ENCODE data around the gene CDH11.

GRCh38 chr16:64993464-64993863 is 128.4 kb downstream of the CDH11 start:
- TF ChIP-seq POLR2AphosphoS5 (IDR thresholded peaks at IDR 0.05) = no peak
- TF ChIP-seq CTCF (IDR thresholded peaks at IDR 0.05) = no peak
- TF ChIP-seq POLR2A (IDR thresholded peaks at IDR 0.05) = no peak
- TF ChIP-seq EP300 (IDR thresholded peaks at IDR 0.05) = no peak

Data from sigmoid colon (tissue), 4 donors.